Fibroblast of the aortic adventitia (primary cell): Measurements from ENCODE around the gene CUBN. TPM values are rescaled to one million over a fixed set of nuclear protein-coding genes. Genes with fewer than 3 reads are reported as not detected.
"Not testable (repeated sequence)": the region's sequence is repeated elsewhere in the genome, so short reads cannot be mapped to it uniquely, and the experiment has no call there.

Experiments
- DNase-seq: peaks from one replicate; pipeline ENCODE4 v3.0.0-alpha.2; 2010; ENCODE audit warnings: low read depth
- H3K4me3 ChIP-seq: 2 replicates; pipeline ENCODE4 v1.5.1; 2011; ENCODE audit warnings: low read depth, mild to moderate bottlenecking, control low read depth, low read length, moderate library complexity
- total RNA-seq: library from RNA; depleted of rRNA; stranded (reverse); fragments of >200 nt; gene quantifications from 2 replicates; pipeline ENCODE4 v1.2.3, GENCODE V29; 2012; ENCODE audit warnings: low replicate concordance
- TF ChIP-seq, protein P1 (sequence below): IDR thresholded peaks from 2 replicates; pipeline ENCODE4 v1.5.1; 2011; ENCODE audit warnings: mild to moderate bottlenecking, low read length, control low read depth, inconsistent platforms; ENCODE audit not compliant: insufficient read depth

The CUBN gene
- total RNA-seq, 1 donor = 4.2 TPM

DNA sequence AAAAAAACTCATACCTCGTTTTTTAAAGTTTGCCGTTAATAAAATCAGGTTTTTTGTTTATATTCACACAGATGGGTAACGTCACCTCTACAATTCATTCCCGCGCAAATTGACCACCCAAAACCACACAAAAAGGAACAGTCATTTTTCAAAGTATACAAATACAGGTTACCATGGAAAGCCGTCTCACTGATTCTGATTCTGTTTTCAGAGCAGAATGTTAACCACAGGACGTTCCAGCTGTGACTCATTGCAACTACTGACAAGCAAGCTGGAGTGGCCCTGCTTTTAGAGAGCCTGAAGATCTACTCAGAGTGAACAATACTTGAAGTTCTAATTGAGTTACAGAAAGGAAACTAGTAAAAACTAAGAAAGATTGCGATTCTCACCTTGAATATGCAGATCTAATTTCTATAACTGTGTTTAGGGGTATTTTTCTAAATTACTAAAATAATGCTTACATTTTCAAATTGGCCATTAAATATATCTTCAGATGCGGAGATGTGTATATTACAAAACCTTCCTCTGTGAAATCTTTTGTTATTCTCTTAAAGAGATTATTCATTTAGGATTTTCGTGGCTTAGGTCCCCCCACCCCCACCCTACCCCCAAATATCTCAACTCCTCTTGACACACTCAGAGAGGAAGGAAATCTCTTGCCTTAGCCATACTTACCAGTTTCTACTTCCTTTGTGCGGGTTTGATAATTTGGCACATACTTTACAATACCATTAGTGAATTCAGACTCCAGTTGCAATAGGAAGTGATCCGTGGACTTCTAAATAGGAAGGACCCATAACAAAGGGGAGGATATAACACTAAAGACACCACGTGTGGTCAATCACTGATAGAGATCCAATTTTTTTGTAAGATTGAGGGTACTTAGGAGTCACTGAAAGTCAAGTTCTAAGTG lies 106.0 kb downstream of the CUBN start:
- TF ChIP-seq, protein P1, sequence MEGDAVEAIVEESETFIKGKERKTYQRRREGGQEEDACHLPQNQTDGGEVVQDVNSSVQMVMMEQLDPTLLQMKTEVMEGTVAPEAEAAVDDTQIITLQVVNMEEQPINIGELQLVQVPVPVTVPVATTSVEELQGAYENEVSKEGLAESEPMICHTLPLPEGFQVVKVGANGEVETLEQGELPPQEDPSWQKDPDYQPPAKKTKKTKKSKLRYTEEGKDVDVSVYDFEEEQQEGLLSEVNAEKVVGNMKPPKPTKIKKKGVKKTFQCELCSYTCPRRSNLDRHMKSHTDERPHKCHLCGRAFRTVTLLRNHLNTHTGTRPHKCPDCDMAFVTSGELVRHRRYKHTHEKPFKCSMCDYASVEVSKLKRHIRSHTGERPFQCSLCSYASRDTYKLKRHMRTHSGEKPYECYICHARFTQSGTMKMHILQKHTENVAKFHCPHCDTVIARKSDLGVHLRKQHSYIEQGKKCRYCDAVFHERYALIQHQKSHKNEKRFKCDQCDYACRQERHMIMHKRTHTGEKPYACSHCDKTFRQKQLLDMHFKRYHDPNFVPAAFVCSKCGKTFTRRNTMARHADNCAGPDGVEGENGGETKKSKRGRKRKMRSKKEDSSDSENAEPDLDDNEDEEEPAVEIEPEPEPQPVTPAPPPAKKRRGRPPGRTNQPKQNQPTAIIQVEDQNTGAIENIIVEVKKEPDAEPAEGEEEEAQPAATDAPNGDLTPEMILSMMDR = no peak
- H3K4me3 ChIP-seq = no peak overlapping the region
- DNase-seq = peak; percentile 98

DNA sequence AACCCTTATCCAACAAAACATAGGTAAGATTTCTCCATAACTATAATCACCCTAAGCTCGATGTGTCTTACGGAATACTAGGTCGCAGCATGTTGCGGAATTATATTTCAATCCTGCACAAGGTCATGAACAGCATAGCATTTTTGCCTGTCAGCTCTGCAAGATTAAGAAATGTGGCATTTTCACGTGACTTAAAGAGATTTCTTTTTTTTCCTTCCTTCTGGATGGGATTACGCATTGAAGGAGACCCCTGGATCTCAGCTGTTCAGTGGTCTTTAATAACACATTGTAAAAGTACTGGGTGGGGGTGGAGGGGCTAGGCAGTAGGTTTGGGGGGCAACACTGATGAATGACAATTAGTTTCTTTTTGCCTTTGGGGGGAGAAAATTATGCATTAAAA lies 106.7 kb downstream of the CUBN start:
- H3K4me3 ChIP-seq = no peak overlapping the region
- TF ChIP-seq, protein P1 = no peak
- no peak for DNase-seq

DNA sequence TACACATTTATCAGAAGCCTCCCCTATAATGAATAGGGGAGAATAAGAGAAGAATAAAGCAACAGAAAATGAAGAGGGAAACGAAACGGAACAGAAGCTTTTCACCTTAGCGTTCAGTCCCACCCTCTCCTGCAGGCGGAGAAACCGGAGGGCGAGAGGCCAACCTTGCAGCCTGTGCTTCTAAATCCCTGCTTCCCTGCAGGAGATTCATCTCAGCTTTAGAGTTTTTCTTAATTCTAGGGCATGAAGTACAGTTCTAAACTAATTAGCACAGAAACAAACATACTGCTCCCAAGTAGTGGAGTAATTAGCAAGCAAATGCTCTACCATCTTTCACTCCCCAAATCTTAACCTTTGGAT lies 107.2 kb downstream of the CUBN start:
- TF ChIP-seq, protein P1 = no peak
- no peak overlapping the region for H3K4me3 ChIP-seq

DNA sequence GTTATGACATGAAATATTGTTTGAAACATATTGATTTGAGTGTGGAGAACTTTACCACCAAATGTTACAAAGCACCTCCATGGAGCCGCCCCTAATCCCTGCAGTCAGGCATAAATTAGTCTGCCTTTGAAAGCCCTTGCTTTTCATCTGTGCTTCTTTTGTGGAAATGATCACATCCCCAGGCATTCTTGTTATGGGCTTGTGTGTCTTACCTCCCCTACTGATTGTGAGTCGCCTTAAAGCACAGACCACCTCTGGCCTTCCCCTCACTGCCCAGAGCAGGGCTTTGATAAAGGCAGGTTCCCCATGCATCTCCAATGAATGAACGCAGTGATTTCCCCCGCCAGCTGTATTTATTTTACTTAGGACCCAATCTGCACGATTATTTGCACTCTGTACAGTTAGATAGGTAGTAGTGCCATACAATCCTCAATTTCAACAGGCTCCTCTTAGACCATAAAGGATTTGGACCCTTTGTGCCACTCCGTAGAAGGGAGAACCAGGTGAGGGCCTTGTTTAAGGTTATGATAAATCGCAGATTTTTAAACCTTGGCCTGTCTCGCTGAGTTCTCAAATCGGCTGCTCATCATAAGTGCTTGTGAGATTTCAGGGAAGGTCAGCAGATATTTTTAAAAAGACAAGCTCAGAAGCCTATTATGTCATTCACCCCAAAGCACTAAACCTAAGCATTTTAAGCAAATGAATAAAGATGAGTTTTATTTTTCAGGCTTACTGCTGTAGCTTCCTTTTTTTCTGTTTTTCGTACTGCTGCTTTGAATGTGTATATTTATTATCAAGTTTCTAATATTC lies 107.8 kb downstream of the CUBN start:
- TF ChIP-seq, protein P1 = no peak
- no peak overlapping the region for H3K4me3 ChIP-seq
- DNase-seq = no peak

More for the DNA sequence above, 107.2 kb downstream of the CUBN start:
- DNase-seq = no peak

DNA sequence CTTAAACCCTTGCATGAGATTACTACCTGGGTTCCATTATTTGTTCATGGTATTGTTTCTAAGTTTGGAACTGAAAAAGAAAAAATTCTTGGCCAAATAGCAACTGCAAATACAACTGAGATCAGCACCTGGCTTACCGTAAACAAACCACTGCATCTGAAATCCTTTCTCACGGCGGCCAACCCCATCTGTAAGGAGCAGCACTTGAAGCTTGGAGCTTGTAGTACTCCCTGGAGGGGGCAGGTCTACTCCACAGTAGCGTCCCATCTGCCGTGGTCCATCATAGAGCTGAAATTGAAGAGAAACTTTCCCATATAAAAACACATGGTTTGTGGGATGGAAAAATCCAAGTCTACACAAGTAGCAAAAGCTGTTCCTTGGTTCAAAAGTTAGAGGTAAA lies 109.9 kb downstream of the CUBN start:
- DNase-seq = no peak
- TF ChIP-seq, protein P1 = no peak
- no peak overlapping the region for H3K4me3 ChIP-seq

DNA sequence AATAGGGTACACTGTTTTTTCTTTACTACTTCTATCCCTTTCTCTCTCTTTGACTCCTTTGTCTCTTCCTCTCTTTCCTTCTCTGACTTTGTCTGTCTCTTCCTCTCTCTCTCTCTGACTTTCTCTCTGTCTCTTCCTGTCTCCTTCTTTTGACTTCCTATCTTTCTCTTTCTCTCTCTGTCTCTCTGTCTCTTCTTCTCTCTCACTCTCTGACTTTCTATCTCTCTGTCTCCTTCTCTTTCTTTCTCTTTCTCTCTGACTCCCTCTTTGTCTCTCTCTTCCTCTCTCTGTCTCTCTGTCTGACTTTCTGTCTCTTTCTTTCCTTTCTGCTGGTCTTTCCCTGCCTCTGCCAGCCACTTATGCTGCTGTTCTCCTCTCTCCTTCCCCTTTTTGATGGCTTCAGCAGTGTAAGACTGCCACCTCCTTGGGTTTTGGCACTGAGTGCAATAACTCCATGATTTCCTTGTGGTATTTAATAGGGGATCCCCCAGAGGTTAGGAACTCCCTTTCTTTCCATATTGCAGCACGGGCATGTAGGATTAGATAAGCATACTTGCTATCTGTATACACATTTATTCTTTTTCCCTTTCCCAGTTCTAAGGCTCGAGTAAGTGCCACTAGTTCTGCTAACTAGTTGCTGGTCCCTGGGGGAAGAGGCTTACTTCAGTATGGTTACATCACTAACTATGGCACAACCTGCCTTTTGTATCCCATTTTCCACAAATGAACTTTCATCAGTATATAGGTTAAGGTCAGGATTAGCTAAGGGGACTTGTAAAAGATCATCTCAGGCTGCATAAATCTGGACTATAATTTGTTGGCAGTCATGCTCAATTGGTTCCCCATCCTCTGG lies 116.3 kb downstream of the CUBN start:
- DNase-seq, H3K4me3 ChIP-seq: not testable (repeated sequence)

DNA sequence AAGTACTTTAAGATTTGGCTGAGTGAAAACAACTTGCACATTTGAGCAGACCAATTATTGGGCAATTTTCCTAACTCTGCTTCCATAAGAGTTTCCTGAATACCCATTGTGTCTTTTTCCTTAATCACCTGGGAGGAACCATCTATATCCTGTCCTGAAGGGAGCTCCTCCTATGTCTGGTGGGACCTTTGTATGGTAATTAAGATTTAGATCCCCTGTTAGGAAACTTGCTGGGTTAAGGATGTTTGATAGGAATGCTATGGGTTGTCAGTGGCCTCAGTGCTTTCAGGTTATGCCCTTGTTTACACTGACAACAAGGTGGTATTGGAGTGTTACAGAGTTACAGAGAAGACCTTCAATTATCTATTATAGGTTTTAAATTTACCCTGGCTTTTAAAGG lies 116.9 kb downstream of the CUBN start:
- DNase-seq, H3K4me3 ChIP-seq: not testable (repeated sequence)
